ENCODE data around the gene NDUFA3.

The NDUFA3 gene

GRCh38 chr19:54153731-54154326 lies 51.2 kb downstream of the NDUFA3 start:
- TF ChIP-seq ESRRG (CRISPR knock-in tag; IDR thresholded peaks at IDR 0.05): no peak
- TF ChIP-seq GLIS3 (CRISPR knock-in tag; IDR thresholded peaks at IDR 0.05): no peak
- TF ChIP-seq CSDC2 (CRISPR knock-in tag; IDR thresholded peaks at IDR 0.05): no peak
- TF ChIP-seq BACH2 (CRISPR knock-in tag; IDR thresholded peaks at IDR 0.05; ENCODE audit: borderline replicate concordance): no peak
- no peak for TF ChIP-seq OSR1 (CRISPR knock-in tag; IDR thresholded peaks at IDR 0.05)
- no peak for TF ChIP-seq CREB5 (CRISPR knock-in tag; IDR thresholded peaks at IDR 0.05; ENCODE audit: low read depth)
- no peak for TF ChIP-seq ZFP30 (CRISPR knock-in tag; IDR thresholded peaks at IDR 0.05)
- TF ChIP-seq, protein P1, sequence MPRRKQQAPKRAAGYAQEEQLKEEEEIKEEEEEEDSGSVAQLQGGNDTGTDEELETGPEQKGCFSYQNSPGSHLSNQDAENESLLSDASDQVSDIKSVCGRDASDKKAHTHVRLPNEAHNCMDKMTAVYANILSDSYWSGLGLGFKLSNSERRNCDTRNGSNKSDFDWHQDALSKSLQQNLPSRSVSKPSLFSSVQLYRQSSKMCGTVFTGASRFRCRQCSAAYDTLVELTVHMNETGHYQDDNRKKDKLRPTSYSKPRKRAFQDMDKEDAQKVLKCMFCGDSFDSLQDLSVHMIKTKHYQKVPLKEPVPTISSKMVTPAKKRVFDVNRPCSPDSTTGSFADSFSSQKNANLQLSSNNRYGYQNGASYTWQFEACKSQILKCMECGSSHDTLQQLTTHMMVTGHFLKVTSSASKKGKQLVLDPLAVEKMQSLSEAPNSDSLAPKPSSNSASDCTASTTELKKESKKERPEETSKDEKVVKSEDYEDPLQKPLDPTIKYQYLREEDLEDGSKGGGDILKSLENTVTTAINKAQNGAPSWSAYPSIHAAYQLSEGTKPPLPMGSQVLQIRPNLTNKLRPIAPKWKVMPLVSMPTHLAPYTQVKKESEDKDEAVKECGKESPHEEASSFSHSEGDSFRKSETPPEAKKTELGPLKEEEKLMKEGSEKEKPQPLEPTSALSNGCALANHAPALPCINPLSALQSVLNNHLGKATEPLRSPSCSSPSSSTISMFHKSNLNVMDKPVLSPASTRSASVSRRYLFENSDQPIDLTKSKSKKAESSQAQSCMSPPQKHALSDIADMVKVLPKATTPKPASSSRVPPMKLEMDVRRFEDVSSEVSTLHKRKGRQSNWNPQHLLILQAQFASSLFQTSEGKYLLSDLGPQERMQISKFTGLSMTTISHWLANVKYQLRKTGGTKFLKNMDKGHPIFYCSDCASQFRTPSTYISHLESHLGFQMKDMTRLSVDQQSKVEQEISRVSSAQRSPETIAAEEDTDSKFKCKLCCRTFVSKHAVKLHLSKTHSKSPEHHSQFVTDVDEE (CRISPR knock-in tag; IDR thresholded peaks at IDR 0.05): no peak
- TF ChIP-seq SNAI2 (CRISPR knock-in tag; IDR thresholded peaks at IDR 0.05): no peak
- no peak for TF ChIP-seq PPARA (CRISPR knock-in tag; IDR thresholded peaks at IDR 0.05; ENCODE audit: borderline replicate concordance)
- no peak for TF ChIP-seq ZFP3 (CRISPR knock-in tag; IDR thresholded peaks at IDR 0.05)
- no peak for TF ChIP-seq ZNF70 (CRISPR knock-in tag; IDR thresholded peaks at IDR 0.05)
- TF ChIP-seq POU6F1 (CRISPR knock-in tag; IDR thresholded peaks at IDR 0.05; ENCODE audit: borderline replicate concordance, low read depth): no peak
- no peak for ATAC-seq

GRCh38 chr19:54154603-54155345 lies 52.1 kb downstream of the NDUFA3 start:
- no peak for ATAC-seq
- TF ChIP-seq TOX (CRISPR knock-in tag; IDR thresholded peaks at IDR 0.05; ENCODE audit: borderline replicate concordance) (no peak), TCF4 (CRISPR knock-in tag; IDR thresholded peaks at IDR 0.05; ENCODE audit: borderline replicate concordance) (no peak), OSR1 (CRISPR knock-in tag; IDR thresholded peaks at IDR 0.05) (no peak), GLIS3 (CRISPR knock-in tag; IDR thresholded peaks at IDR 0.05) (no peak), RARB (CRISPR knock-in tag; IDR thresholded peaks at IDR 0.05) (no peak), CREB5 (CRISPR knock-in tag; IDR thresholded peaks at IDR 0.05; ENCODE audit: low read depth) (no peak), BACH2 (CRISPR knock-in tag; IDR thresholded peaks at IDR 0.05; ENCODE audit: borderline replicate concordance) (no peak), ZNF565 (CRISPR knock-in tag; conservative IDR thresholded peaks at IDR 0.05; ENCODE audit: low read depth) (no peak), ESRRG (CRISPR knock-in tag; IDR thresholded peaks at IDR 0.05) (no peak), ZFP3 (CRISPR knock-in tag; IDR thresholded peaks at IDR 0.05) (no peak), ARNTL (CRISPR knock-in tag; IDR thresholded peaks at IDR 0.05; ENCODE audit: borderline replicate concordance, low read depth) (no peak), ZFP30 (CRISPR knock-in tag; IDR thresholded peaks at IDR 0.05) (no peak), ZC3H10 (CRISPR knock-in tag; IDR thresholded peaks at IDR 0.05) (no peak), SNAI2 (CRISPR knock-in tag; IDR thresholded peaks at IDR 0.05) (no peak), CSDC2 (CRISPR knock-in tag; IDR thresholded peaks at IDR 0.05) (no peak), PPARA (CRISPR knock-in tag; IDR thresholded peaks at IDR 0.05; ENCODE audit: borderline replicate concordance) (no peak), ZNF70 (CRISPR knock-in tag; IDR thresholded peaks at IDR 0.05) (no peak), POU6F1 (CRISPR knock-in tag; IDR thresholded peaks at IDR 0.05; ENCODE audit: borderline replicate concordance, low read depth) (no peak)
- TF ChIP-seq, protein P2, sequence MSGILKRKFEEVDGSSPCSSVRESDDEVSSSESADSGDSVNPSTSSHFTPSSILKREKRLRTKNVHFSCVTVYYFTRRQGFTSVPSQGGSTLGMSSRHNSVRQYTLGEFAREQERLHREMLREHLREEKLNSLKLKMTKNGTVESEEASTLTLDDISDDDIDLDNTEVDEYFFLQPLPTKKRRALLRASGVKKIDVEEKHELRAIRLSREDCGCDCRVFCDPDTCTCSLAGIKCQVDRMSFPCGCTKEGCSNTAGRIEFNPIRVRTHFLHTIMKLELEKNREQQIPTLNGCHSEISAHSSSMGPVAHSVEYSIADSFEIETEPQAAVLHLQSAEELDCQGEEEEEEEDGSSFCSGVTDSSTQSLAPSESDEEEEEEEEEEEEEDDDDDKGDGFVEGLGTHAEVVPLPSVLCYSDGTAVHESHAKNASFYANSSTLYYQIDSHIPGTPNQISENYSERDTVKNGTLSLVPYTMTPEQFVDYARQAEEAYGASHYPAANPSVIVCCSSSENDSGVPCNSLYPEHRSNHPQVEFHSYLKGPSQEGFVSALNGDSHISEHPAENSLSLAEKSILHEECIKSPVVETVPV (CRISPR knock-in tag; IDR thresholded peaks at IDR 0.05): no peak
- TF ChIP-seq, protein P3, sequence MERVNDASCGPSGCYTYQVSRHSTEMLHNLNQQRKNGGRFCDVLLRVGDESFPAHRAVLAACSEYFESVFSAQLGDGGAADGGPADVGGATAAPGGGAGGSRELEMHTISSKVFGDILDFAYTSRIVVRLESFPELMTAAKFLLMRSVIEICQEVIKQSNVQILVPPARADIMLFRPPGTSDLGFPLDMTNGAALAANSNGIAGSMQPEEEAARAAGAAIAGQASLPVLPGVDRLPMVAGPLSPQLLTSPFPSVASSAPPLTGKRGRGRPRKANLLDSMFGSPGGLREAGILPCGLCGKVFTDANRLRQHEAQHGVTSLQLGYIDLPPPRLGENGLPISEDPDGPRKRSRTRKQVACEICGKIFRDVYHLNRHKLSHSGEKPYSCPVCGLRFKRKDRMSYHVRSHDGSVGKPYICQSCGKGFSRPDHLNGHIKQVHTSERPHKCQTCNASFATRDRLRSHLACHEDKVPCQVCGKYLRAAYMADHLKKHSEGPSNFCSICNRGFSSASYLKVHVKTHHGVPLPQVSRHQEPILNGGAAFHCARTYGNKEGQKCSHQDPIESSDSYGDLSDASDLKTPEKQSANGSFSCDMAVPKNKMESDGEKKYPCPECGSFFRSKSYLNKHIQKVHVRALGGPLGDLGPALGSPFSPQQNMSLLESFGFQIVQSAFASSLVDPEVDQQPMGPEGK (CRISPR knock-in tag; IDR thresholded peaks at IDR 0.05; ENCODE audit: borderline replicate concordance): no peak

Data from SK-N-SH treated with all-trans-retinoic acid at 6 μM for 48 hours (cell line).